HepG2 (cell line): Measurements from ENCODE around the gene KCNH6. TPM values are rescaled to one million over a fixed set of nuclear protein-coding genes. Genes with fewer than 3 reads are reported as not detected.
A peak's percentile ranks its signal among the peaks of the same experiment; 100 is the strongest.

ENCODE experiments used
- ATAC-seq: fragments of 200-7000 bp; cut with Tn5 transposase; 3 replicates; pipeline ENCODE4 v1.9.1; 2020; ENCODE audit warnings: mild to moderate bottlenecking, moderate library complexity
- BruUV-seq: library from RNA; stranded (reverse); fragments of 400-500 nt; replicated peaks from 2 replicates; lab custom pipeline; 2021; lab: Mats Ljungman, UMichigan
- CTCF ChIA-PET: fragments of 300-600 bp; formaldehyde crosslinking; extraction: SDS; loops from one replicate; lab custom pipeline; 2021; ENCODE audit warnings: low total read pairs, inconsistent platforms, low intra/inter-chr PET ratio; lab: Yijun Ruan, JAX
- POLR2A ChIA-PET: fragments of 350-600 bp; sonication (Branson Sonifier 250); formaldehyde crosslinking; loops from one replicate; lab custom pipeline; 2020; ENCODE audit warnings: antibody characterized with exemption, inconsistent platforms; lab: Yijun Ruan, JAX
- DNase-seq: peaks from one replicate; pipeline ENCODE4 v3.0.0-alpha.2; 2015; ENCODE audit warnings: low spot score
- FAIRE-seq: peaks from 3 replicates; lab custom pipeline; 2011; peaks lifted over from hg19 to GRCh38; lab: Jason Lieb, UNC
- H2AFZ ChIP-seq: one replicate; pipeline ENCODE4 v1.6.1; 2011; ENCODE audit warnings: low read length, inconsistent platforms
- H3K27ac ChIP-seq: fragments of 300-600 bp; 3 replicates; pipeline ENCODE4 v1.8.0; 2011; ENCODE audit warnings: mixed run types, mild to moderate bottlenecking, mixed read lengths, low read length, inconsistent platforms; ENCODE audit not compliant: insufficient read depth; ENCODE audit errors: extremely low read length
- H3K27me3 ChIP-seq, 2 experiments: fragments of 200-600 bp in 1 of 2; 2 replicates in 1 of 2; 3 replicates in 1 of 2; pipeline versions ENCODE4 v1.6.0 to v1.8.0; 2011; ENCODE audit warnings: low read length in 2 of 2, mild to moderate bottlenecking in 2 of 2, moderate library complexity in 2 of 2, inconsistent platforms in 1 of 2; ENCODE audit not compliant: insufficient read depth in 2 of 2, control insufficient read depth in 1 of 2
- H3K36me3 ChIP-seq, 2 experiments: fragments of 200-600 bp in 1 of 2; replicated peaks in 1 of 2; 2 replicates in 1 of 2; 3 replicates in 1 of 2; pipeline versions ENCODE4 v1.5.1 to v1.8.0; 2011; ENCODE audit warnings: low read length in 2 of 2, inconsistent platforms in 1 of 2; ENCODE audit not compliant: insufficient read depth in 2 of 2, control insufficient read depth in 1 of 2
- H3K4me1 ChIP-seq: 2 replicates; pipeline ENCODE4 v1.5.1; 2012; ENCODE audit warnings: low read length, inconsistent platforms; ENCODE audit not compliant: insufficient read depth
- H3K4me2 ChIP-seq: 2 replicates; pipeline ENCODE4 v1.6.0; 2011; ENCODE audit warnings: low read depth, low read length, inconsistent platforms
- H3K4me3 ChIP-seq, 3 experiments: fragments of 200-600 bp in 1 of 3; sonication (generic), shearing (Covaris generic) in 1 of 3; replicated peaks in 1 of 3; 2 replicates each; pipeline ENCODE4 v1.5.1; 2011 to 2016; ENCODE audit warnings: low read length in 3 of 3, inconsistent platforms in 2 of 3, low read depth in 2 of 3, mild to moderate bottlenecking in 2 of 3, control low read depth in 1 of 3, mixed read lengths in 1 of 3; ENCODE audit not compliant: insufficient read depth in 1 of 3
- H3K79me2 ChIP-seq: one replicate; pipeline ENCODE4 v1.6.1; 2011; ENCODE audit warnings: low read length, inconsistent platforms; ENCODE audit not compliant: insufficient read depth
- H3K9ac ChIP-seq: 2 replicates; pipeline ENCODE4 v1.6.0; 2011; ENCODE audit warnings: mild to moderate bottlenecking, low read depth, low read length, inconsistent platforms; ENCODE audit not compliant: insufficient read depth
- H3K9me3 ChIP-seq: 2 replicates; pipeline ENCODE4 v1.5.1; 2012; ENCODE audit warnings: mild to moderate bottlenecking, low read length
- H4K20me1 ChIP-seq: 2 replicates; pipeline ENCODE4 v1.6.0; 2011; ENCODE audit warnings: inconsistent platforms, mild to moderate bottlenecking, low read length, moderate library complexity; ENCODE audit not compliant: insufficient read depth
- CEBPG ChIP-seq: IDR thresholded peaks from 2 replicates; pipeline ENCODE4 v1.6.1; 2016
- HNRNPUL1 ChIP-seq: fragments of 200-400 bp; formaldehyde crosslinking; IDR thresholded peaks from 2 replicates; pipeline ENCODE4 v1.6.1; 2017; ENCODE audit warnings: low read depth, mild to moderate bottlenecking, low read length, moderate library complexity
- KDM3A ChIP-seq: IDR thresholded peaks from 2 replicates; pipeline ENCODE4 v1.6.1; 2018; ENCODE audit warnings: low read depth, missing compliant biosample characterization
- PAXIP1 ChIP-seq: sonication (generic); formaldehyde crosslinking; conservative IDR thresholded peaks from 2 replicates; pipeline ENCODE4 v1.4.0; 2020; ENCODE audit warnings: mild to moderate bottlenecking, missing genetic modification reagents, moderate library complexity
- SNAI1 ChIP-seq: sonication (generic); formaldehyde crosslinking; IDR thresholded peaks from 2 replicates; pipeline ENCODE4 v1.5.0; 2020; ENCODE audit warnings: mild to moderate bottlenecking, missing genetic modification reagents, borderline replicate concordance
- ZBTB49 ChIP-seq: sonication (generic); formaldehyde crosslinking; IDR thresholded peaks from 2 replicates; pipeline ENCODE4 v1.4.0; 2020; ENCODE audit warnings: missing genetic modification reagents, borderline replicate concordance
- ZKSCAN8 ChIP-seq: IDR thresholded peaks from 2 replicates; pipeline ENCODE4 v1.6.1; 2016; ENCODE audit warnings: borderline replicate concordance, missing genetic modification reagents, missing compliant biosample characterization
- ZNF326 ChIP-seq: sonication (generic); formaldehyde crosslinking; IDR thresholded peaks from 2 replicates; pipeline ENCODE4 v1.4.0; 2020; ENCODE audit warnings: missing genetic modification reagents, borderline replicate concordance
- ZNF441 ChIP-seq: sonication (generic); formaldehyde crosslinking; IDR thresholded peaks from 2 replicates; pipeline ENCODE4 v1.7.0; 2021; ENCODE audit warnings: missing genetic modification reagents, borderline replicate concordance
- ZNF468 ChIP-seq: sonication (generic); formaldehyde crosslinking; IDR thresholded peaks from 2 replicates; pipeline ENCODE4 v1.8.0; 2022; ENCODE audit warnings: mild to moderate bottlenecking, moderate library complexity, missing genetic modification reagents
- ZNF563 ChIP-seq: sonication (generic); formaldehyde crosslinking; IDR thresholded peaks from 2 replicates; pipeline ENCODE4 v1.8.0; 2022; ENCODE audit warnings: mild to moderate bottlenecking, moderate library complexity, missing genetic modification reagents
- ZNF615 ChIP-seq: sonication (generic); formaldehyde crosslinking; IDR thresholded peaks from 2 replicates; pipeline ENCODE4 v1.5.0; 2020; ENCODE audit warnings: mild to moderate bottlenecking, missing genetic modification reagents, borderline replicate concordance
- ZNF619 ChIP-seq: sonication (generic); formaldehyde crosslinking; IDR thresholded peaks from 2 replicates; pipeline ENCODE4 v1.4.0; 2020; ENCODE audit warnings: mild to moderate bottlenecking, missing genetic modification reagents
- ZNF704 ChIP-seq: sonication (generic); formaldehyde crosslinking; IDR thresholded peaks from 2 replicates; pipeline ENCODE4 v1.8.1; 2023; ENCODE audit warnings: mild to moderate bottlenecking, inconsistent platforms, moderate library complexity, missing genetic modification reagents, borderline replicate concordance
- ZSCAN20 ChIP-seq: sonication (generic); formaldehyde crosslinking; IDR thresholded peaks from 2 replicates; pipeline ENCODE4 v1.4.0; 2020; ENCODE audit warnings: missing genetic modification reagents, mild to moderate bottlenecking, borderline replicate concordance
- WGBS: methylation state at CpG from one replicate; pipeline ENCODE4 v1.1.6; 2017; ENCODE audit warnings: low lambda C conversion rate; 5-methylcytosine and 5-hydroxymethylcytosine counted together
- in situ Hi-C: cut with HindIII; loops from 2 replicates; pipeline ENCODE4 v1.10.0; 2017; ENCODE audit warnings: low pct_unique_long_range_greater_than_20kb; ENCODE audit not compliant: extremely low pct_ligation_motif_present
- intact Hi-C: fragments of 100-400 bp; cut with micrococcal nuclease; formaldehyde crosslinking; loops from one replicate; pipeline ENCODE4 v1.10.0; 2022; ENCODE audit not compliant: unreplicated experiment
- polyA plus RNA-seq, 8 experiments: library from polyadenylated mRNA; depleted of rRNA in 3 of 8; stranded (reverse) in 7 of 8; unstranded in 1 of 8; fragments of >200 nt; fragmentation: Illumina TruSeq in 4 of 8; extraction: Trizol in 4 of 8; gene quantifications; 2 replicates each; pipeline versions ENCODE4 v1.2.1 to v1.2.3, GENCODE V29; 2011 to 2016; ENCODE audit warnings: low read depth in 4 of 8, missing spikeins in 1 of 8, mixed read lengths in 1 of 8; ENCODE audit not compliant: insufficient read depth in 1 of 8
- total RNA-seq, 5 experiments: library from RNA; depleted of rRNA; stranded (reverse); fragments of >200 nt; fragmentation: Illumina TruSeq; extraction: Trizol; gene quantifications; 2 replicates each; pipeline ENCODE4 v1.2.3, GENCODE V29; 2016; ENCODE audit warnings: low read depth in 1 of 5

Gene KCNH6
- total and polyA plus RNA-seq, 2 of the 13 experiments (the other 11 are each of a cell fraction or from before 2014, with no cell fraction given), result 0.05 to 0.18 TPM

- TF ChIP-seq PAXIP1 (CRISPR knock-in tag) (no peak; the same call in 1 of the 2 replicates), CEBPG (CRISPR knock-in tag) (no peak), ZNF619 (0 out of 2 replicates have a peak, but pooled peaks have one; percentile 18), SNAI1 (CRISPR knock-in tag) (peak; percentile 95), ZNF563 (peak; percentile 93), KDM3A (CRISPR knock-in tag) (no peak)
These were observed 27.9 kb downstream of the KCNH6 start (continued) for GRCh38 chr17:63550817-63551639.

- Histone ChIP-seq H3K79me2 (peaks cover 65% of the 10 kb centered on the region), H2AFZ (no peak overlapping the region), H3K27ac (peak overlapping the region; percentile 92), H3K4me1 (peaks cover 39% of the 10 kb centered on the region), H3K4me2 (peak overlapping the region; percentile 92), H3K4me3 (peak overlapping the region; percentile 95 to 99 (median 95)), H3K9me3 (no peaks in the 10 kb centered on the region), H4K20me1 (peaks cover 42% of the 10 kb centered on the region), H3K27me3 (no peaks in the 10 kb centered on the region; a peak in 1 of 5 replicates), H3K36me3 (peaks cover 0 to 3% of the 10 kb centered on the region in 2 experiments; a peak in 3 of 5 replicates), H3K9ac (peak overlapping the region; percentile 95)
- no peak for DNase-seq
- intact Hi-C loops, result no loop called here
- no peak for FAIRE-seq
- BruUV-seq, result no TSS peak
- POLR2A ChIA-PET, result interaction anchor here (1.0 to 3.2 kb wide), 3 partner anchors 27 to 48 kb away, joined by 3 to 20 read pairs (median 13); partner anchors contain the start of gene TACO1
- in situ Hi-C loops, result no loop called here
- 45% methylated on average over 6 of the region's 6 CpGs for WGBS
- ATAC-seq, result no peak
- CTCF ChIA-PET, result no interaction called here
- TF ChIP-seq ZNF468 (CRISPR knock-in tag), result no peak
- TF ChIP-seq ZNF704 (CRISPR knock-in tag), result no peak
- TF ChIP-seq ZSCAN20 (CRISPR knock-in tag), result no peak
- no peak for TF ChIP-seq ZNF326 (CRISPR knock-in tag)
- TF ChIP-seq ZNF615 (CRISPR knock-in tag), result 0 out of 2 replicates have a peak, but pooled peaks have one; percentile 34
- no peak for TF ChIP-seq HNRNPUL1
- TF ChIP-seq ZKSCAN8 (CRISPR knock-in tag), result no peak
- no peak for TF ChIP-seq ZNF441
- TF ChIP-seq ZBTB49 (CRISPR knock-in tag), result no peak
These were observed 29.1 kb downstream of the KCNH6 start for GRCh38 chr17:63552211-63552610.
